Breast epithelium (tissue), 4 donors: ENCODE data around the gene PDS5A. TPM values are rescaled to one million over a fixed set of nuclear protein-coding genes. Genes with fewer than 3 reads are reported as not detected.

Experiments
- DNase-seq, 2 donors: peaks; one replicate each; pipeline ENCODE4 v3.0.0-alpha.2; 2019; ENCODE audit warnings: low spot score in 2 of 2
- H3K27ac ChIP-seq, 2 donors: fragments of 200-600 bp; sonication (generic) in 1 of 2; one replicate each; pipeline ENCODE4 v1.5.1; 2016 to 2019; ENCODE audit warnings: mild to moderate bottlenecking in 1 of 2
- H3K27me3 ChIP-seq, 2 donors: fragments of 200-600 bp; sonication (generic) in 1 of 2; one replicate each; pipeline versions ENCODE4 v1.5.1 to v1.6.0; 2017 to 2019; ENCODE audit warnings: control low read depth in 1 of 2, mild to moderate bottlenecking in 1 of 2
- H3K36me3 ChIP-seq: fragments of 200-600 bp; one replicate; pipeline ENCODE4 v1.5.1; 2019
- H3K4me1 ChIP-seq, 2 donors: fragments of 200-600 bp; sonication (generic); one replicate each; pipeline ENCODE4 v1.5.1; 2016 to 2019; ENCODE audit warnings: control low read depth in 1 of 2
- H3K4me3 ChIP-seq, 3 donors: fragments of 200-600 bp; sonication (generic); 1 replicate in 2 of 3; 2 replicates in 1 of 3; pipeline ENCODE4 v1.5.1; 2016 to 2019; ENCODE audit warnings: mild to moderate bottlenecking in 3 of 3, moderate library complexity in 2 of 3
- H3K9me3 ChIP-seq, 2 donors: fragments of 200-600 bp; sonication (generic) in 1 of 2; one replicate each; pipeline ENCODE4 v1.5.1; 2016 to 2019; ENCODE audit warnings: control low read depth in 1 of 2
- CTCF ChIP-seq, 3 donors: fragments of 450-650 bp; IDR thresholded peaks; one replicate each; pipeline ENCODE4 v1.5.1; 2016 to 2017; ENCODE audit warnings: antibody characterized with exemption in 3 of 3, mild to moderate bottlenecking in 3 of 3, moderate library complexity in 3 of 3
- POLR2A ChIP-seq: fragments of 450-650 bp; IDR thresholded peaks from one replicate; pipeline ENCODE4 v1.6.1; 2016; ENCODE audit warnings: antibody characterized with exemption, mild to moderate bottlenecking, moderate library complexity
- POLR2AphosphoS5 ChIP-seq, 3 donors: sonication (generic); formaldehyde crosslinking; IDR thresholded peaks; one replicate each; pipeline ENCODE4 v1.6.1; 2017; ENCODE audit warnings: antibody characterized with exemption in 3 of 3
- intact Hi-C: fragments of 100-400 bp; cut with DNase I; formaldehyde crosslinking; loops from one replicate; pipeline ENCODE4 v1.15.1; 2023; ENCODE audit warnings: low total_unique reads
- total RNA-seq, 3 donors: library from RNA; depleted of rRNA; stranded (reverse); fragments of >200 nt; gene quantifications; one replicate each; pipeline ENCODE4 v1.1.0, GENCODE V29; 2016

Gene PDS5A
- total RNA-seq, 3 donors from 2014 or later = 69.9 to 106 (median 82.9) TPM

DNA sequence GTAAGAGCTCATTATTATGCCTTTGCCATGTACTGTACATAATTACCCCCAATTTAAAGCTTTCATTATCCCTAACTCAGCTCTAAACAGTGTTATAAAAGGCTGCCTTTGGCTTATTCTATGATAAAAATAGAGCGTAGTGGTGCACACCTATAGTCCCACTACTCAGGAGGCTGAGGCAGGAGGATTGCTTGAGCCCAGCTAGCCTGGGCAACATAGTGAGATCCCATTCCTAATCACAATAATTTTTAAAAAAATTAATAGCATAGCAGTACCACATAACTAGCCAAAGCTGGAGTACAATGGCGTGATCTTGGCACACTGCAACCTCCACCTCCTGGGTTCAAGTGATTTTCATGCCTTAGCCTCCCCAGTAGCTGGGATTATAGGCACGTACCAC, 112.4 kb downstream of the PDS5A start:
- peaks cover 8% of the 10 kb centered on the region for H3K36me3 ChIP-seq
- no peaks in the 10 kb centered on the region for H3K9me3 ChIP-seq
- no peak overlapping the region for H3K4me3 ChIP-seq
- intact Hi-C loops = no loop called here
- no peaks in the 10 kb centered on the region for H3K4me1 ChIP-seq
- no peaks in the 10 kb centered on the region for H3K27me3 ChIP-seq
- H3K27ac ChIP-seq = no peak overlapping the region
- TF ChIP-seq POLR2AphosphoS5 (IDR thresholded peaks at IDR 0.05) (no peak), POLR2A (no peak), CTCF (IDR thresholded peaks at IDR 0.05) (no peak)
- DNase-seq = no peak

DNA sequence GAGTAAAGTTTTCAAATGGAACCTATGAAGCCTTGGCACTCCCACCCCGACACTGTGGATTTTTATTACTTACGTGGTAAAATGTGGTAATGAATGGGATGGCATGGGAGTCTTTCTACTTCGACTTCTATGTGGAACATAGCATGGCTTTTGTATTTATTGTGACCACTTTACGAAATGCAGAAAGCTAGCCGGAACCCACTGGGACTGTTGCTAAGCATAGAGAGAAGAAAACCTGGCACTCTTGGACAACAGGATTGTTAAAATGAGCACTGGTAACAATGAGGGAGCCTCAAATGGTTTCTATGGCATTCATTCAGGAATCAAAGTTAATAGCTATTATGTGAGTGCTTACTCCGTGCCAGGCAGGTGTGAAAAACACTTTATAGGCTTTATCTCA, 113.3 kb downstream of the PDS5A start:
- Histone ChIP-seq H3K4me3 (no peak overlapping the region), H3K27ac (no peak overlapping the region), H3K27me3 (no peaks in the 10 kb centered on the region), H3K36me3 (peaks cover 8% of the 10 kb centered on the region), H3K9me3 (no peaks in the 10 kb centered on the region), H3K4me1 (no peaks in the 10 kb centered on the region)
- DNase-seq = no peak
- intact Hi-C loops = no loop called here
- TF ChIP-seq POLR2A (no peak), CTCF (IDR thresholded peaks at IDR 0.05) (no peak), POLR2AphosphoS5 (IDR thresholded peaks at IDR 0.05) (no peak)

- H3K36me3 ChIP-seq = peaks cover 8% of the 10 kb centered on the region
- no peaks in the 10 kb centered on the region for H3K27me3 ChIP-seq
- peaks cover 0 to 7% of the 10 kb centered on the region in 2 donors for H3K9me3 ChIP-seq
- no peak overlapping the region for H3K4me3 ChIP-seq
- no peaks in the 10 kb centered on the region for H3K4me1 ChIP-seq
- no peak for TF ChIP-seq POLR2A
- intact Hi-C loops = no loop called here
- DNase-seq = no peak
- H3K27ac ChIP-seq = no peak overlapping the region
Measured at GRCh38 chr4:39860804-39861203, 116.9 kb downstream of the PDS5A start.

- no peaks in the 10 kb centered on the region for H3K27me3 ChIP-seq
- no peak overlapping the region for H3K4me3 ChIP-seq
- TF ChIP-seq POLR2A (no peak), CTCF (IDR thresholded peaks at IDR 0.05) (no peak), POLR2AphosphoS5 (IDR thresholded peaks at IDR 0.05) (no peak)
- intact Hi-C loops = no loop called here
- no peak for DNase-seq
- H3K27ac ChIP-seq = no peak overlapping the region
- H3K36me3 ChIP-seq = no peaks in the 10 kb centered on the region
- no peaks in the 10 kb centered on the region for H3K4me1 ChIP-seq
- peaks cover 0 to 10% of the 10 kb centered on the region in 2 donors for H3K9me3 ChIP-seq
Measured at GRCh38 chr4:39855909-39856512, 121.7 kb downstream of the PDS5A start.

- Histone ChIP-seq H3K27me3 (no peaks in the 10 kb centered on the region), H3K27ac (no peak overlapping the region), H3K4me1 (no peaks in the 10 kb centered on the region), H3K9me3 (peaks cover 0 to 10% of the 10 kb centered on the region in 2 donors), H3K4me3 (no peak overlapping the region), H3K36me3 (no peaks in the 10 kb centered on the region)
- TF ChIP-seq POLR2A = no peak
- no peak for TF ChIP-seq POLR2AphosphoS5 (IDR thresholded peaks at IDR 0.05)
- no peak for TF ChIP-seq CTCF (IDR thresholded peaks at IDR 0.05)
- intact Hi-C loops = no loop called here
- no peak for DNase-seq
Measured at GRCh38 chr4:39852636-39853035, 125.1 kb downstream of the PDS5A start.

GRCh38 chr4:39850727-39851126, 127.0 kb downstream of the PDS5A start:
- Histone ChIP-seq H3K9me3 (peaks cover 0 to 2% of the 10 kb centered on the region in 2 donors), H3K4me1 (no peaks in the 10 kb centered on the region), H3K4me3 (no peak overlapping the region), H3K36me3 (no peaks in the 10 kb centered on the region), H3K27ac (no peak overlapping the region), H3K27me3 (no peaks in the 10 kb centered on the region)
- intact Hi-C loops = no loop called here
- DNase-seq = no peak
- no peak for TF ChIP-seq CTCF (IDR thresholded peaks at IDR 0.05)
- no peak for TF ChIP-seq POLR2A
